H9 (cell line): Measurements from ENCODE around the gene ATP13A3. TPM values are rescaled to one million over a fixed set of nuclear protein-coding genes. Genes with fewer than 3 reads are reported as not detected.
"Not testable (repeated sequence)": the region's sequence is repeated elsewhere in the genome, so short reads cannot be mapped to it uniquely, and the experiment has no call there.

Source experiments
- DNase-seq: peaks from one replicate; pipeline ENCODE4 v3.0.0-alpha.2; 2017
- H2AFZ ChIP-seq: one replicate; pipeline ENCODE4 v1.6.1; 2013; ENCODE audit warnings: mild to moderate bottlenecking, low read length, control low read depth, moderate library complexity
- H2AK5ac ChIP-seq: 2 replicates; pipeline ENCODE4 v1.6.1; 2013; ENCODE audit warnings: low read length, control low read depth, mixed read lengths; ENCODE audit not compliant: insufficient read length
- H2BK120ac ChIP-seq: one replicate; pipeline ENCODE4 v1.6.1; 2013; ENCODE audit warnings: low read depth, mild to moderate bottlenecking, low read length, control low read depth, inconsistent platforms; ENCODE audit not compliant: poor library complexity, severe bottlenecking
- H2BK12ac ChIP-seq: 2 replicates; pipeline ENCODE4 v1.6.1; 2013; ENCODE audit warnings: low read length, control low read depth, mixed read lengths, low read depth; ENCODE audit not compliant: insufficient read length
- H2BK15ac ChIP-seq: 2 replicates; pipeline ENCODE4 v1.6.1; 2013; ENCODE audit warnings: low read depth, low read length, control low read depth
- H2BK20ac ChIP-seq: one replicate; pipeline ENCODE4 v1.6.1; 2013; ENCODE audit warnings: low read depth, mild to moderate bottlenecking, low read length, control low read depth, inconsistent platforms; ENCODE audit not compliant: poor library complexity, severe bottlenecking
- H2BK5ac ChIP-seq: 2 replicates; pipeline ENCODE4 v1.6.1; 2013; ENCODE audit warnings: low read length, control low read depth, mixed read lengths; ENCODE audit not compliant: insufficient read length
- H3K14ac ChIP-seq: 2 replicates; pipeline ENCODE4 v1.6.1; 2013; ENCODE audit warnings: low read length, control low read depth; ENCODE audit not compliant: insufficient read depth
- H3K18ac ChIP-seq: 2 replicates; pipeline ENCODE4 v1.6.1; 2013; ENCODE audit warnings: low read depth, mild to moderate bottlenecking, mixed read lengths, low read length, control low read depth; ENCODE audit not compliant: insufficient read length
- H3K23ac ChIP-seq: 2 replicates; pipeline ENCODE4 v1.6.1; 2013; ENCODE audit warnings: low read length, control low read depth, mixed read lengths, low read depth; ENCODE audit not compliant: insufficient read length
- H3K23me2 ChIP-seq: 2 replicates; pipeline ENCODE4 v1.6.1; 2013; ENCODE audit warnings: low read depth, mild to moderate bottlenecking, mixed read lengths, low read length, control low read depth; ENCODE audit not compliant: insufficient read length, poor library complexity, severe bottlenecking
- H3K27ac ChIP-seq: 2 replicates; pipeline ENCODE4 v1.5.1; 2013; ENCODE audit warnings: low read length, control low read depth, mixed read lengths, low read depth; ENCODE audit not compliant: insufficient read length
- H3K27me3 ChIP-seq: 2 replicates; pipeline ENCODE4 v1.6.1; 2013; ENCODE audit warnings: low read length, control low read depth, inconsistent platforms; ENCODE audit not compliant: insufficient read depth
- H3K4ac ChIP-seq: 2 replicates; pipeline ENCODE4 v1.6.1; 2013; ENCODE audit warnings: low read depth, mild to moderate bottlenecking, control low read depth, inconsistent platforms, low read length, moderate library complexity
- H3K4me1 ChIP-seq: 2 replicates; pipeline ENCODE4 v1.6.1; 2013; ENCODE audit warnings: low read length, control low read depth, inconsistent platforms; ENCODE audit not compliant: insufficient read depth
- H3K4me2 ChIP-seq: 2 replicates; pipeline ENCODE4 v1.6.1; 2013; ENCODE audit warnings: low read length, control low read depth, mixed read lengths; ENCODE audit not compliant: insufficient read length, insufficient read depth
- H3K56ac ChIP-seq: 2 replicates; pipeline ENCODE4 v1.6.1; 2013; ENCODE audit warnings: low read depth, mild to moderate bottlenecking, mixed read lengths, low read length, control low read depth; ENCODE audit not compliant: insufficient read length
- H3K79me1 ChIP-seq: 2 replicates; pipeline ENCODE4 v1.6.1; 2013; ENCODE audit warnings: low read depth, mild to moderate bottlenecking, moderate library complexity, low read length, control low read depth, inconsistent platforms; ENCODE audit not compliant: insufficient read depth, poor library complexity, severe bottlenecking
- H3K79me2 ChIP-seq: 2 replicates; pipeline ENCODE4 v1.6.1; 2013; ENCODE audit warnings: low read length, control low read depth, inconsistent platforms; ENCODE audit not compliant: insufficient read depth
- H3K9ac ChIP-seq: 2 replicates; pipeline ENCODE4 v1.6.1; 2013; ENCODE audit warnings: low read length, control low read depth, mixed read lengths; ENCODE audit not compliant: insufficient read length; ENCODE audit errors: extremely low read depth
- H3K9me3 ChIP-seq: one replicate; pipeline ENCODE4 v1.6.1; 2013; ENCODE audit warnings: low read depth, low read length, inconsistent platforms; ENCODE audit not compliant: control insufficient read depth
- H3T11ph ChIP-seq: one replicate; pipeline ENCODE4 v1.6.1; 2013; ENCODE audit warnings: mild to moderate bottlenecking, low read length, control low read depth, inconsistent platforms
- H4K20me1 ChIP-seq: one replicate; pipeline ENCODE4 v1.6.1; 2013; ENCODE audit not compliant: control insufficient read depth, insufficient read length, insufficient read depth
- H4K5ac ChIP-seq: 2 replicates; pipeline ENCODE4 v1.6.1; 2013; ENCODE audit warnings: low read depth, mild to moderate bottlenecking, mixed read lengths, low read length, control low read depth; ENCODE audit not compliant: insufficient read length
- H4K8ac ChIP-seq: replicated peaks from 2 replicates; pipeline ENCODE4 v1.6.1; 2013; ENCODE audit warnings: low read length, control low read depth, mixed read lengths, low read depth; ENCODE audit not compliant: insufficient read length
- H4K91ac ChIP-seq: 2 replicates; pipeline ENCODE4 v1.6.1; 2013; ENCODE audit warnings: low read depth, mild to moderate bottlenecking, moderate library complexity, mixed read lengths, low read length, control low read depth; ENCODE audit not compliant: insufficient read length
- H3K27ac Mint-ChIP-seq, 3 experiments: 2 replicates in 2 of 3; 3 replicates in 1 of 3; pipeline ENCODE4 v1.8.0; 2020 to 2021; ENCODE audit warnings: mixed read lengths in 3 of 3, mild to moderate bottlenecking in 1 of 3, moderate library complexity in 1 of 3
- H3K27me3 Mint-ChIP-seq: 2 replicates; pipeline ENCODE4 v1.8.0; 2021; ENCODE audit warnings: low read depth, mild to moderate bottlenecking, moderate library complexity, mixed read lengths
- H3K36me3 Mint-ChIP-seq, 3 experiments: 2 replicates in 2 of 3; 3 replicates in 1 of 3; pipeline ENCODE4 v1.8.0; 2020 to 2021; ENCODE audit warnings: low read depth in 3 of 3, mixed read lengths in 3 of 3; ENCODE audit not compliant: insufficient read depth in 1 of 3
- H3K4me1 Mint-ChIP-seq, 2 experiments: 2 replicates each; pipeline ENCODE4 v1.8.0; 2020; ENCODE audit warnings: mixed read lengths in 2 of 2
- H3K4me3 Mint-ChIP-seq, 2 experiments: 2 replicates in 1 of 2; 3 replicates in 1 of 2; pipeline ENCODE4 v1.8.0; 2020 to 2021; ENCODE audit warnings: mild to moderate bottlenecking in 2 of 2, mixed read lengths in 2 of 2, moderate library complexity in 1 of 2
- H3K9me3 Mint-ChIP-seq, 2 experiments: 2 replicates in 1 of 2; 3 replicates in 1 of 2; pipeline ENCODE4 v1.8.0; 2020; ENCODE audit warnings: mild to moderate bottlenecking in 2 of 2, mixed read lengths in 2 of 2, moderate library complexity in 1 of 2
- CTCF ChIP-seq: fragments of 200-600 bp; sonication (generic); conservative IDR thresholded peaks from 3 replicates; pipeline ENCODE4 v1.8.0; 2021; ENCODE audit warnings: antibody characterized with exemption, mild to moderate bottlenecking
- WGBS: extraction: QIAGEN DNeasy Blood & Tissue Kit; methylation state at CpG from one replicate; pipeline ENCODE4 v1.1.7; 2013; ENCODE audit warnings: missing lambda C conversion rate, low lambda C conversion rate, mixed read lengths; ENCODE audit not compliant: insufficient read length; ENCODE audit errors: extremely low coverage; 5-methylcytosine and 5-hydroxymethylcytosine counted together
- total RNA-seq: library from RNA; stranded (reverse); gene quantifications from 2 replicates; pipeline ENCODE4 v1.2.1, GENCODE V29; 2021

Gene ATP13A3
- total RNA-seq, 1 experiment from 2014 or later = 78.5 TPM

GRCh38 chr3:194483850-194484249 lies 3.0 kb downstream of the ATP13A3 start:
- WGBS = no CpG with 5 or more reads among the region's 1 CpG
- H3K4me1 Mint-ChIP-seq = peaks cover 7 to 13% of the 10 kb centered on the region in 2 experiments
- H3K36me3 Mint-ChIP-seq = peaks cover 3 to 19% (median 14%) of the 10 kb centered on the region in 3 experiments; a peak in 6 of 7 replicates
- Histone ChIP-seq H2BK12ac (no peak overlapping the region), H2BK20ac (no peak overlapping the region), H4K8ac (no peak overlapping the region), H4K20me1 (no peaks in the 10 kb centered on the region), H3K23ac (no peak overlapping the region), H2AFZ (no peak overlapping the region), H3K4me2 (no peak overlapping the region), H3K23me2 (peaks cover 13% of the 10 kb centered on the region), H3K4me1 (no peaks in the 10 kb centered on the region), H2BK5ac (no peak overlapping the region), H3K14ac (no peak overlapping the region), H3K27ac (no peak overlapping the region), H2AK5ac (no peak overlapping the region), H4K91ac (no peak overlapping the region), H3K9ac (no peak overlapping the region), H3T11ph (no peak overlapping the region), H2BK15ac (no peak overlapping the region), H2BK120ac (no peak overlapping the region), H3K79me1 (no peaks in the 10 kb centered on the region), H3K4ac (no peak overlapping the region), H3K9me3 (no peaks in the 10 kb centered on the region), H3K56ac (no peak overlapping the region), H3K27me3 (no peaks in the 10 kb centered on the region; the same call in 1 of the 2 replicates), H3K18ac (no peak overlapping the region), H4K5ac (no peak overlapping the region), H3K79me2 (peaks cover 15% of the 10 kb centered on the region; the same call in 1 of the 2 replicates)
- DNase-seq = no peak
- no peak overlapping the region for H3K4me3 Mint-ChIP-seq
- H3K27ac Mint-ChIP-seq = no peak overlapping the region
- H3K9me3 Mint-ChIP-seq = 0 out of 5 replicates have a peak, but pooled peaks cover 0 to 3% of the 10 kb centered on the region in 2 experiments
- peaks cover 2% of the 10 kb centered on the region for H3K27me3 Mint-ChIP-seq
- TF ChIP-seq CTCF = no peak

- not testable (repeated sequence) for H3K9me3 Mint-ChIP-seq, H4K91ac ChIP-seq, H3K18ac ChIP-seq, H2BK20ac ChIP-seq, H2BK15ac ChIP-seq, H3T11ph ChIP-seq, H4K20me1 ChIP-seq, H3K9ac ChIP-seq, H3K27ac ChIP-seq, H3K27me3 Mint-ChIP-seq, H3K14ac ChIP-seq, H2BK12ac ChIP-seq, H3K56ac ChIP-seq, H3K4ac ChIP-seq, H2AFZ ChIP-seq, H2BK120ac ChIP-seq, H3K23ac ChIP-seq, H3K4me3 Mint-ChIP-seq, H3K27me3 ChIP-seq, H4K5ac ChIP-seq, H3K9me3 ChIP-seq, H3K79me1 ChIP-seq, H2AK5ac ChIP-seq, H4K8ac ChIP-seq, H3K4me2 ChIP-seq, H3K4me1 ChIP-seq, DNase-seq, H2BK5ac ChIP-seq
- H3K36me3 Mint-ChIP-seq = peaks cover 3 to 19% (median 14%) of the 10 kb centered on the region in 3 experiments; a peak in 5 of 7 replicates
- Histone ChIP-seq H3K23me2 (peaks cover 13% of the 10 kb centered on the region), H3K79me2 (peaks cover 18% of the 10 kb centered on the region; the same call in 1 of the 2 replicates)
- H3K4me1 Mint-ChIP-seq = peaks cover 7 to 13% of the 10 kb centered on the region in 2 experiments
- WGBS = no CpG with 5 or more reads among the region's 13 CpGs
- peak overlapping the region in 1 of 3 experiments; percentile 49; a peak in 1 of 7 replicates for H3K27ac Mint-ChIP-seq
Measured at GRCh38 chr3:194482830-194483229, 4.0 kb downstream of the ATP13A3 start.
